NCI-H345 treated with DMSO at 0.1 percent for 48 hours (cell line): Measurements from ENCODE around the gene TBCCD1.
A peak's percentile ranks its signal among the peaks of the same experiment; 100 is the strongest.
"Not testable (repeated sequence)": the region's sequence is repeated elsewhere in the genome, so short reads cannot be mapped to it uniquely, and the experiment has no call there.

Experiments
- DNase-seq: peaks from one replicate; lab custom pipeline; 2025; ENCODE audit not compliant: unreplicated experiment; lab: John Stamatoyannopoulos, UW

The TBCCD1 gene

GRCh38 chr3:186596568-186597287 is 29.6 kb upstream of the TBCCD1 start:
- no peak for DNase-seq

- no peak for DNase-seq
These were observed 27.5 kb upstream of the TBCCD1 start for GRCh38 chr3:186594591-186595113.

- DNase-seq: no peak
These were observed 26.7 kb upstream of the TBCCD1 start for GRCh38 chr3:186593862-186594261.

- no peak for DNase-seq
These were observed 25.5 kb upstream of the TBCCD1 start for GRCh38 chr3:186592682-186593081.

- DNase-seq: no peak
These were observed 23.6 kb upstream of the TBCCD1 start for GRCh38 chr3:186590580-186591295.

GRCh38 chr3:186589856-186590579 is 22.9 kb upstream of the TBCCD1 start:
- no peak for DNase-seq

GRCh38 chr3:186589121-186589520 is 22.0 kb upstream of the TBCCD1 start:
- DNase-seq: no peak

GRCh38 chr3:186588632-186589031 is 21.5 kb upstream of the TBCCD1 start:
- DNase-seq: no peak

GRCh38 chr3:186587183-186587582 is 20.0 kb upstream of the TBCCD1 start:
- DNase-seq: no peak

GRCh38 chr3:186586245-186586644 is 19.1 kb upstream of the TBCCD1 start:
- not testable (repeated sequence) for DNase-seq

GRCh38 chr3:186583831-186584230 is 16.7 kb upstream of the TBCCD1 start:
- DNase-seq: no peak

- no peak for DNase-seq
These were observed 15.4 kb upstream of the TBCCD1 start for GRCh38 chr3:186582541-186582940.

- DNase-seq: no peak
These were observed 13.6 kb upstream of the TBCCD1 start for GRCh38 chr3:186580785-186581184.

GRCh38 chr3:186577521-186577920 is 10.4 kb upstream of the TBCCD1 start:
- DNase-seq: no peak

GRCh38 chr3:186571644-186572013 is 4.5 kb upstream of the TBCCD1 start:
- DNase-seq: no peak

- DNase-seq: no peak
These were observed 4.0 kb upstream of the TBCCD1 start for GRCh38 chr3:186570941-186571643.

GRCh38 chr3:186570096-186570940 is 3.2 kb upstream of the TBCCD1 start, which contains the start of gene DNAJB11:
TSS of gene DNAJB11 (plus strand) at chr3:186570720. CDS start at chr3:186570898, 178 bp downstream.
- DNase-seq: peak; percentile 100

- no peak for DNase-seq
These were observed 2.6 kb upstream of the TBCCD1 start for GRCh38 chr3:186569779-186570095.

GRCh38 chr3:186569361-186569760 is 2.2 kb upstream of the TBCCD1 start:
- not testable (repeated sequence) for DNase-seq

- DNase-seq: peak; percentile 60
These were observed 417 bp downstream of the TBCCD1 start for GRCh38 chr3:186566772-186567071.
